Germinal center (tissue), 1 donor: ENCODE results near the gene MSH3.
"Not testable (repeated sequence)": the region's sequence is repeated elsewhere in the genome, so short reads cannot be mapped to it uniquely, and the experiment has no call there.

Source experiments
- DNase-seq: peaks from one replicate; pipeline ENCODE4 v3.0.0; 2012; ENCODE audit warnings: mixed read lengths, low spot score

Gene MSH3

DNA sequence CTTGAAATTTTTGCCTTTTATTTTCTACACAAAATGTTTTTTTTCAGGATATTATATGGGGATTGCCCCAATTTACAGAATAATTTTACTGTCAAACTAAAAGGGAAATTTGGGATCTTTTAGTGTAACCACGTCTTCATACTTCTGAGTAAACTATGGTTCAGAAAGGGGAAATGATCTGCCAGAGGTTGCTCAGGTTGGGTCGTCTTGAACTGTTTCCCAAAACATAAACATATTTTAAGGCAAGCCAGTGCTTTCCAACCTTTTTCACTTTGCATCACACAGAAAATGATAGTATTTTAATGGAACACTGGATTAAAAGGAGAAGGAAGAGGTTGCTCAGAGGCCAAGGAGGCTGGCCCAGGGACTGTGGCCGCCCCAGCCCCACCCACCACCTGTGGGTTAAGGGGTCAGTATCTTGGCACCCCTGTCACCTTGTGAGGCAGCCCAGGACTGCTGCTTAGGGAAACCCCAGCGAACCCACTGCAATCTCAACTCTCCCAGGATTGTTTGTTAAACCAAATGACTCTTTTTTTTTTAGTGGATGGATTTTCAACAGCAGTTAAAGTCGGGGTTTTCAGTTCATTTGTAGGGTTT, 143.1 kb downstream of the MSH3 start:
- no peak for DNase-seq

DNA sequence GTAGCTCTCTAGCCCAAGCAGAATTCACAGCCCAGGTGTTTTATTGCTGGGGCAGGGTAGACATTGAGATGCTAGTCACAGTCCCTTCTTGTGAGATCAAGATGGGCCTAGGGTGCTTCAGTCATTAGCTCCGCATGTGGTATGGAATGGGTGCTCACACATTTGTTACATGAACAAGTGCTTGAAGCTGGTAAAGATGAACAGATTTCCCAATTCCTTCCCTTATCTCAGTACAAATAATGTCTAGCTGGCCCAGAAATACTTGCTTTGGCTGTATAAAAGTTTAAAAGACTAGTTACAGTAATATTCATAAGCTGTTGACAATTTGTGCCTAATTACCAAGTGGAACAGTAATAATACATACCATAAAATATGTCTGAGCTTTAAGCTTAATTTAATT, 143.7 kb downstream of the MSH3 start:
- no peak for DNase-seq

- DNase-seq, result no peak
These were observed 144.2 kb downstream of the MSH3 start for GRCh38 chr5:80798633-80799032.

GRCh38 chr5:80799041-80799440, 144.6 kb downstream of the MSH3 start:
- DNase-seq, result no peak

DNA sequence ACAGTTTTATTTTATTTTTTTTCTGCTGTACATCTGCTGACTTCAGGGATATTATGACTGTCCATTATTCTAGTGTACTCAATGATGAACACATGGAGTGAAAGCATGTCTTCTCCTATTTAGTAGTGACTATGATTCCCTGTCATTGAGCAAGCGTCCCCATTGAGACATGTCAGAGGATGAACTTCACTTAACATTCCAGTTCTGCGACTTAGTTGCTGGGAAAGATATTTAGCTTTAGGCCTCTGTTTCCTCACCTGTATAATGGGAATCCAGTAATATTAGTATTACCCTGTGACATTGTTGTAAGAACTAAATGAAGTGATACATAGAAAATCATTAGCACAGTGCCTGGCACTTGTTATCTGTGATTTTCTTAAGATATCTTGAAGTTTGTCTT, 145.1 kb downstream of the MSH3 start:
- no peak for DNase-seq

DNA sequence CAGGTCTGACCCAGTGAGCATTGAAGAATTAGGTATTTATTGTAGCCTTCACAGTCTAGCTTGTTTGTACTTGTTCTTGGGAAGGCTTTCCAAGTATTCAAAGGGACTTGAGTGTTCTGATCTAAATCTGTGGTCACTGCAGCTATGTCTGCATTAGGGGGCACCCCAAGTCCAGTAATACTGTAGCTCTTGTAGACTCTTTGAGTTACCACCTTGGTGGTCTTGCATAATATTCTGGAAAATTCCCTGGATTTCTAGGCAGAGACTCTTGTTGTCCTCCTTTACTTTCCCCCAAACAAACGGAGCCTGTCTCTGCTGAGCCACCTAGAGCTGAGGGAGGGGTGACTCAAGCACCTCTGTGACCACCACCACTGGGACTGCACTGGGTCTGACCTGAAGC, 149.9 kb downstream of the MSH3 start:
- DNase-seq, result no peak

- no peak for DNase-seq
These were observed 150.6 kb downstream of the MSH3 start for GRCh38 chr5:80805038-80805437.

DNA sequence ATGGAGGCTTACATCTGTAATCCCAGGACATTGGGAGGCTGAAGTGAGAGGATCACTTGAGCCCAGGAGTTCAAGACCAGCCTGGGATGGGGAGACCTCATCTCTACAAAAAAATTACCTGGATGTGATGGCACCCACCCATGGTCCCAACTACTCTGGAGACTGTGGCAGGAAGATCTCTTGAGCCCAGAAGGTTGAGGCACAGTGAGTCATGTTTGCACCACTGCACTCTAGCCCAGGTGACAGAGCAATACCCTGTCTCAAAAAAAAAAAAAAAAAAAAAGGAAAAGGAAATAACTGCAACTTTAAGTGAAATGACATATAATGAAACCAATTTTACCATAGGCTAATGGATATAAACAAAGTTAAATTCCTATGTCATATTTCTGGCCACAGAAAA, 152.5 kb downstream of the MSH3 start:
- DNase-seq, result no peak

DNA sequence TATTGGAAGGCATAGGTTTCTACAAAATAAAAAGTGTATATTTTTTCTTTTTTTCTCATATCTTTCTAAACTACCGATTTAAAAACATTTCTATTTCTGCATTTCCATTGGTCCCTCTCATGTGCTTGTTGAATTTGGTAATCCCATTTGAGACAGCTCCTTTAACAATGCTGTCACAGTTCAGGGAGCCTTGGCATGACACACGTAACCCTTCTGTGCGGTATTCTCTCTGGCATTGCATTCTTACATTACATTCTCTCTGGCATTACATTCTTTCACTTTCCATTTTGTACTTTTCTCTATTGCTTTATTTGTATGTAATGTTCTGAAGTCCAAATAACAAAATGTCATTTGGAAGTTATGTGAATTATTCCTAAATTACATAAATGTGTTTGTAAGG, 155.0 kb downstream of the MSH3 start:
- no peak for DNase-seq

DNA sequence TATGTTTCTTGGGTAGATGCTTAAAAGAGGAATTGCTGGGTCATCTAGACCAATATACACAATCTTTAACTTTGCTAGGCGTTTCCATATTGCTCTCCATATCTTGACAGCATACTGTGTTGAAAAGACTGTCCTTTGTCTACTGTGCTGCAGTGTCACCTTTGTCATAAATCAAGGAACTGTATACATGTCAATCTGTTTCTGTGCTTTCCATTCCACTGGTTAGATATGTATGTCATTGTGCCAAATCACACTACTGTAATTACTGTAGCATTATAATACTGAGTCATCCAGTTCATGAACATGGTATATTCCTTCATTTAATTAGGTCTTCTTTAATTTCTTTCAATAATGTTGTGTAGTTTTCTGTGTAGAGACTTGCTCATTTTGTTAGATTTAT, 156.0 kb downstream of the MSH3 start:
- DNase-seq, result no peak

GRCh38 chr5:80816590-80816989, 162.1 kb downstream of the MSH3 start:
- no peak for DNase-seq

DNA sequence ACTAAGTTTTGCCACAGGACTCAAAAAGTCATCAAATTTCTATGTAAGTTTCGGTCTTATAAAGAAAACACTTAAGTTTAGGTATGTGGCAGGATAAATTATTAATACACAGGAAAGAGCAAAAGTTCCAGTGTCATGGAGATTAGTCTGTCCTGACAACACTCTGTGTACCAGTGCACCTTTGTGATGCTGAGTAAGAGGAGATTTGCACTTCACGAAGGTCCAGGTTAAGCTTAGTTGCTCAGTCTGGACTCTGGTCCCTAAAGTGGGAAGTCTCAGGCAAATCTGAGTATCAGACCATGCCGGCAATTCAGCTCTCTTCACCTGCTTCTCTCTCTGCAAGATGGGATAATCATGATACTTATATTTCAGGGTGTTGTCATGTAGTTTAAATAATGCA, 166.2 kb downstream of the MSH3 start:
- no peak for DNase-seq

- DNase-seq, result no peak
These were observed 168.2 kb downstream of the MSH3 start for GRCh38 chr5:80822640-80823039.

DNA sequence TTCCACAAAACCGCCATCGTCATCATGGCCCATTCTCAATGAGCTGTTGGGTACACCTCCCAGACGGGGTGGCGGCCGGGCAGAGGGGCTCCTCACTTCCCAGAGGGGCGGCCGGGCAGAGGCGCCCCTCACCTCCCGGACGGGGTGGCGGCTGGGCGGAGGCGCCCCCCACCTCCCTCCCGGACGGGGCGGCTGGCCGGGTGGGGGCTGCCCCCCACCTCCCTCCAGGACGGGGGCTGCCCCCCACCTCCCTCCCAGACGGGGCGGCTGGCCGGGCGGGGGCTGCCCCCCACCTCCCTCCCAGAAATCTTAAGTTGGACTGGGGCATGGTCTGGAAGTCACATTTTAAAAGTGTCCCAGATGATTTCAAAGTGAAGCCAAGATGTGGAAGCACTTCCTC, 169.7 kb downstream of the MSH3 start:
- not testable (repeated sequence) for DNase-seq

DNA sequence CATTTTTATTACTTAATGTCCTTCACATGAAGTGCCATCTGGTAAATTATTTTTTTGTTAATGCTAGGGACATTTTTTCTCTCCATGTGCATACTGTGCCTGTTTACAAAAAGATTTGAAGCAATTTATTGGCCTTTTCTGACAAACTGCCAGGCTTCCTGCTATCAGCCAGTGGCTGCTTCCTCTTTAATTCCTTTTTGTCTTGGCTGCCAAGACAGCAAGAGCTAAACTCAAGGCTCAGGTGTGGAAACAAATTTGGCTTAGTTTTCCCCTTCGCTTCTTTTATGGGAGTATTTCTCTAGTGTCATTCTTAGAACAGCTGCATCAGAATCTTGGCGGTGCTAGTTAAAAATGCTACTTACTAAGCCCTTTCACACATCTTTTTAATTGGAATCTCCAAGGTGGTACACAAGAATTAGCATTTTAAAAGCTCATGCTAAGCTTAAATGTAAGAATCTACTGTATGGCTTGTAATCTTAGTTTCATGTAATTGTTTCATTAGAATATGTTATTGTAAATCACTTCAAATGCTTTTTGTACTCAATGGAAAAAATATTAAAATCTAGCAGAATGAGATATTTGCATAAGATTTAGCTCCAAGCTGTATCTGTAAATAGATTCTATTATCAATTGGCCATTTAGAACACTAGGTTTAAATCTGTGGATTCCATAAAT, 171.5 kb downstream of the MSH3 start:
- no peak for DNase-seq

- DNase-seq, result no peak
These were observed 180.3 kb downstream of the MSH3 start for GRCh38 chr5:80834710-80835109.

- DNase-seq, result no peak
These were observed 180.7 kb downstream of the MSH3 start for GRCh38 chr5:80835128-80835527.

DNA sequence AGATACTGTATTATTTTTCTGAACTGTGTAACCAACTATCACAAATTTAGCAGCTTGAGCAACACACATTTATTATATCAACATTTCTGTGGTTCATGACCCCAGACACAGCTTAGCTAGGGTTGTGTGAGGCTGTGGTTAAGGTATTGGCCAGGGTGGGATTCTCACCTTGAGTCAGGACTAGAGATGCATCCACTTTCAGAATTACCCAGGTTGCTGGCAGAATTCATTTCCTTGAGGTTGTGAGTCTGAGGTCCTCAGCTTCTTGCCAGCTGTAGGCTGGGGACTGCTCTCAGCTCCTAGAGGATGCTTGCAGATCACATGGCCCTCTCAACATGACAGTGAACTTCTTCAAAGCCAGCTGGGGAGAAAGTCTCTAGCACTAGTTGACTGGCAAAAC, 183.2 kb downstream of the MSH3 start:
- no peak for DNase-seq

DNA sequence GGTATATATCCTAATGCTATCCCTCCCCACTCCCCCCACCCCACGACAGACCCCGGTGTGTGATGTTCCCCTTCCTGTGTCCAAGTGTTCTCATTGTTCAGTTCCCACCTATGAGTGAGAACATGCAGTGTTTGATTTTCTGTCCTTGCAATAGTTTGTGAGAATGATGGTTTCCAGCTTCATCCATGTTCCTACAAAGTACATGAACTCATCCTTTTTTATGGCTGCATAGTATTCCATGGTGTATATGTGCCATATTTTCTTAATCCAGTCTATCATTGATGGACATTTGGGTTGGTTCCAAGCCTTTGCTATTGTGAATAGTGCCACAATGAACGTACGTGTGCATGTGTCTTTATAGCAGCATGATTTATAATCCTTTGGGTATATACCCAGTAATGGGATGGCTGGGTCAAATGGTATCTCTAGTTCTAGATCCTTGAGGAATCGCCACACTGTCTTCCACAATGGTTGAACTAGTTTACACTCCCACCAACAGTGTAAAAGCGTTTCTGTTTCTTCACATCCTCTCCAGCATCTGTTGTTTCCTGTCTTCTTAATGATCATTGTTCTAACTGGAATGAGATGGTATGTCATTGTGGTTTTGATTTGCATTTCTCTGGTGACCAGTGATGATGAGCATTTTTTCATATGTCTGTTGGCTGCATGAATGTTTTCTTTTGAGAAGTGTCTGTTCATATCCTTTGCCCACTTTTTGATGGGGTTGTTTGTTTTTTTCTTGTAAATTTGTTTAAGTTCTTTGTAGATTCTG, 186.8 kb downstream of the MSH3 start:
- not testable (repeated sequence) for DNase-seq

DNA sequence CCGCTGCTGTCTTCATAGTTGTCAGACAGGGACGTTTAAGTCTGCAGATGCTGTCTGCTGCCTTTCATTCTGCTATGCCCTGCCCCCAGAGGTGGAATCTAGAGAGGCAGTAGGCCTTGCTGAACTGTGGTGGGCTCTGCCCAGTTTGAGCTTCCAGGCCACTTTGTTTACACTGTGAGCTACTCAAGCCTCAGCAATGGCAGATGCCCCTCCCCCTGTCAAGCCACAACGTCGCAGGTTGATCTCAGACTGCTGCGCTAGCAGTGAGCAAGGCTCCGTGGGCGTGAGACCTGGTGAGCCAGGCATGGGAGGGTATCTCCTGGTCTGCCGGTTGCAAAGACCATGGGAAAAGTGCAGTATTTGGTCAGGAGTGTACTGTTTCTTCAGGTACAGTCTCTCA, 192.0 kb downstream of the MSH3 start:
- DNase-seq, result not testable (repeated sequence)

- not testable (repeated sequence) for DNase-seq
These were observed 195.7 kb downstream of the MSH3 start for GRCh38 chr5:80850168-80850567.

DNA sequence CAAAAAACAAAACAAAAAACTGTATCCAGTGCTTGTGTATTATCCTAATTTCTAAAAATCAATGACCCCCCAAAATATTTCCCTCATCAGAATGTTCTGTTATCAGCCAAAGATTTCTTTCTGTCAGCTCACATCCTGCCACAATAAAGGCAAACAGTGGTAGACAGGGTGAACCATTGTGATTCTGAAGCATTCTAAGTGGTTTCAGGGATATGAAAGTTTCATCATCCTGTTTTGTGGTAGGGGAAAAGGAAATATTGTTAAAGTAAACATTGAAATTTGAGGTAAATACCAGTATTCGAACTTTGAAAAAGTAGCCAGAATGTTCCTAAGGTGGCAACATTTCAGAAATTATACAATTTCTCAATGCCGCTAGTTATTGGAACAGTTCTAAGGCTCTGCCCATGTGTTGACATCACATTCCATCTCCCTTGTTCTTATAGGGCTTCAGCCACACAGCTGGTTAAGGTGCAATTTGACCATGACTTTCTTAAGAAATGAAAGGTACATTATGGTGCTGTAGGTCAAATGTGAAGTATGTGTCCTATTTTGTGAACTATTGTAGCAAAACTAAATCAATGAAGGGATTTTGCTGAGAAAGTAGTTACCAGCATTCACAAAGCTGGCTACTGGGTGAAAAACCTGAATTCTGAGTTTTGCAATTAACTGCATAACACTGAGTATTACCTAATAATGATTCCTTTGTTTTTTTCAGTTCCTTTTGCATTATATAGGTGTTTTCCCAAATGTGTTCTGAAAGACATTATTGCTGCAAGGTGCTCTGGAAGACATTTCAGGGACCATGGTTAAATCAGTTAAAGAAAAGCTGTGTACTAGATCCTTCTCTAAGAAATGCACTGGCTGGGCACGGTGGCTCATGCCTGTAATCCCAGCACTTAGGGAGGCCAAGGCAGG, 198.1 kb downstream of the MSH3 start:
- DNase-seq, result no peak
